Measurements from ENCODE around the gene GPC4.

Gene GPC4

GRCh38 chrX:133410550-133410949 lies 4.7 kb downstream of the GPC4 start:
- H3K27ac ChIP-seq: no peak overlapping the region
- no peak overlapping the region for H3K4me2 ChIP-seq (ENCODE audit: low read length)
- H3K9ac ChIP-seq: no peak overlapping the region
- H3K79me2 ChIP-seq: no peaks in the 10 kb centered on the region
- no peaks in the 10 kb centered on the region for H3K36me3 ChIP-seq (ENCODE audit: control insufficient read depth, insufficient read depth, low read length)
- no peaks in the 10 kb centered on the region for H3K4me1 ChIP-seq
- TF ChIP-seq CTCF (IDR thresholded peaks at IDR 0.05): no peak
- H3K4me3 ChIP-seq (ENCODE audit: low read depth, low read length): no peak overlapping the region
- no peak overlapping the region for H2AFZ ChIP-seq
- H3K27me3 ChIP-seq (ENCODE audit: control insufficient read depth, insufficient read depth, low read length): no peaks in the 10 kb centered on the region
- H3K9me3 ChIP-seq (ENCODE audit: control insufficient read depth, low read length): no peaks in the 10 kb centered on the region

- Histone ChIP-seq H3K27me3 (ENCODE audit: control insufficient read depth, insufficient read depth, low read length) (no peaks in the 10 kb centered on the region), H2AFZ (no peak overlapping the region), H3K36me3 (ENCODE audit: control insufficient read depth, insufficient read depth, low read length) (no peaks in the 10 kb centered on the region), H3K4me2 (ENCODE audit: low read length) (no peak overlapping the region), H3K4me3 (ENCODE audit: low read depth, low read length) (no peak overlapping the region), H3K79me2 (no peaks in the 10 kb centered on the region), H3K27ac (no peak overlapping the region), H3K4me1 (no peaks in the 10 kb centered on the region), H3K9ac (no peak overlapping the region), H3K9me3 (ENCODE audit: control insufficient read depth, low read length) (no peaks in the 10 kb centered on the region)
- no peak for TF ChIP-seq CTCF (IDR thresholded peaks at IDR 0.05)
These were observed 9.6 kb downstream of the GPC4 start for GRCh38 chrX:133405498-133406185.

GRCh38 chrX:133403984-133404383 lies 11.3 kb downstream of the GPC4 start:
- Histone ChIP-seq H3K79me2 (no peaks in the 10 kb centered on the region), H3K4me1 (no peaks in the 10 kb centered on the region), H3K27ac (no peak overlapping the region), H3K36me3 (ENCODE audit: control insufficient read depth, insufficient read depth, low read length) (no peaks in the 10 kb centered on the region), H3K4me3 (ENCODE audit: low read depth, low read length) (no peak overlapping the region), H3K9me3 (ENCODE audit: control insufficient read depth, low read length) (no peaks in the 10 kb centered on the region), H3K4me2 (ENCODE audit: low read length) (no peak overlapping the region), H2AFZ (no peak overlapping the region), H3K9ac (no peak overlapping the region), H3K27me3 (ENCODE audit: control insufficient read depth, insufficient read depth, low read length) (no peaks in the 10 kb centered on the region)
- TF ChIP-seq CTCF (IDR thresholded peaks at IDR 0.05): no peak

- Histone ChIP-seq H3K9ac (no peak overlapping the region), H3K4me3 (ENCODE audit: low read depth, low read length) (no peak overlapping the region), H2AFZ (no peak overlapping the region), H3K36me3 (ENCODE audit: control insufficient read depth, insufficient read depth, low read length) (no peaks in the 10 kb centered on the region), H3K27ac (no peak overlapping the region), H3K79me2 (no peaks in the 10 kb centered on the region), H3K27me3 (ENCODE audit: control insufficient read depth, insufficient read depth, low read length) (no peaks in the 10 kb centered on the region), H3K9me3 (ENCODE audit: control insufficient read depth, low read length) (no peaks in the 10 kb centered on the region), H3K4me1 (no peaks in the 10 kb centered on the region), H3K4me2 (ENCODE audit: low read length) (no peak overlapping the region)
- TF ChIP-seq CTCF (IDR thresholded peaks at IDR 0.05): no peak
These were observed 12.3 kb downstream of the GPC4 start for GRCh38 chrX:133402830-133403625.

Measured in parathyroid adenoma (tissue), 2 donors.